HepG2 (cell line): ENCODE data around the gene BLOC1S4. TPM values are rescaled to one million over a fixed set of nuclear protein-coding genes. Genes with fewer than 3 reads are reported as not detected.

Experiments used
- AHDC1 ChIP-seq: sonication (generic); formaldehyde crosslinking; IDR thresholded peaks from 2 replicates; pipeline ENCODE4 v1.5.1; 2020; ENCODE audit warnings: mild to moderate bottlenecking, missing genetic modification reagents, borderline replicate concordance
- CHCHD3 ChIP-seq: sonication (generic); formaldehyde crosslinking; IDR thresholded peaks from 2 replicates; pipeline ENCODE4 v1.8.0; 2022; ENCODE audit warnings: mild to moderate bottlenecking, missing genetic modification reagents, moderate library complexity
- GFI1 ChIP-seq: sonication (generic); formaldehyde crosslinking; IDR thresholded peaks from 2 replicates; pipeline ENCODE4 v1.5.0; 2020; ENCODE audit warnings: missing genetic modification reagents, mild to moderate bottlenecking, borderline replicate concordance
- JDP2 ChIP-seq: sonication (generic); formaldehyde crosslinking; IDR thresholded peaks from 2 replicates; pipeline ENCODE4 v1.8.1; 2022; ENCODE audit warnings: missing genetic modification reagents, borderline replicate concordance
- MTA3 ChIP-seq: sonication (generic); formaldehyde crosslinking; IDR thresholded peaks from 2 replicates; pipeline ENCODE4 v1.4.0; 2020; ENCODE audit warnings: missing genetic modification reagents
- MYC ChIP-seq: sonication (generic); formaldehyde crosslinking; IDR thresholded peaks from 2 replicates; pipeline ENCODE4 v1.9.0; 2021; ENCODE audit warnings: missing genetic modification reagents, borderline replicate concordance
- NBN ChIP-seq: fragments of 450-650 bp; conservative IDR thresholded peaks from 2 replicates; pipeline ENCODE4 v1.6.1; 2017
- NR1H2 ChIP-seq: sonication (generic); formaldehyde crosslinking; IDR thresholded peaks from 2 replicates; pipeline ENCODE4 v1.8.1; 2022; ENCODE audit warnings: low read depth, missing genetic modification reagents, borderline replicate concordance
- PHF21A ChIP-seq: sonication (generic); formaldehyde crosslinking; IDR thresholded peaks from 2 replicates; pipeline ENCODE4 v1.5.0; 2020; ENCODE audit warnings: mild to moderate bottlenecking, missing genetic modification reagents
- POGZ ChIP-seq: sonication (generic); formaldehyde crosslinking; IDR thresholded peaks from 2 replicates; pipeline ENCODE4 v1.4.0; 2020; ENCODE audit warnings: mild to moderate bottlenecking, missing genetic modification reagents
- ZBTB44 ChIP-seq: sonication (generic); formaldehyde crosslinking; IDR thresholded peaks from 2 replicates; pipeline ENCODE4 v1.4.0; 2020; ENCODE audit warnings: missing genetic modification reagents
- ZFAT ChIP-seq: sonication (generic); formaldehyde crosslinking; conservative IDR thresholded peaks from 2 replicates; pipeline ENCODE4 v1.8.1; 2023; ENCODE audit warnings: missing genetic modification reagents, inconsistent platforms
- ZMYM3 ChIP-seq: sonication (generic); formaldehyde crosslinking; IDR thresholded peaks from 2 replicates; pipeline ENCODE4 v1.5.1; 2020; ENCODE audit warnings: mild to moderate bottlenecking, missing genetic modification reagents
- ZNF546 ChIP-seq: sonication (generic); formaldehyde crosslinking; conservative IDR thresholded peaks from 2 replicates; pipeline ENCODE4 v1.8.1; 2023; ENCODE audit warnings: mild to moderate bottlenecking, missing genetic modification reagents
- ZNF644 ChIP-seq: IDR thresholded peaks from 2 replicates; pipeline ENCODE4 v1.6.1; 2016; ENCODE audit warnings: low read depth
- ZNF652 ChIP-seq: IDR thresholded peaks from 2 replicates; pipeline ENCODE4 v1.6.1; 2016; ENCODE audit warnings: low read depth, borderline replicate concordance
- ZNF670 ChIP-seq: sonication (generic); formaldehyde crosslinking; IDR thresholded peaks from 2 replicates; pipeline ENCODE4 v1.8.0; 2022; ENCODE audit warnings: mild to moderate bottlenecking, missing genetic modification reagents, borderline replicate concordance
- ZNF772 ChIP-seq: sonication (generic); formaldehyde crosslinking; IDR thresholded peaks from 2 replicates; pipeline ENCODE4 v1.5.0; 2020; ENCODE audit warnings: mild to moderate bottlenecking, missing genetic modification reagents
- polyA plus RNA-seq, 8 experiments: library from polyadenylated mRNA; depleted of rRNA in 3 of 8; stranded (reverse) in 7 of 8; unstranded in 1 of 8; fragments of >200 nt; fragmentation: Illumina TruSeq in 4 of 8; extraction: Trizol in 4 of 8; gene quantifications; 2 replicates each; pipeline versions ENCODE4 v1.2.1 to v1.2.3, GENCODE V29; 2011 to 2016; ENCODE audit warnings: low read depth in 4 of 8, missing spikeins in 1 of 8, mixed read lengths in 1 of 8; ENCODE audit not compliant: insufficient read depth in 1 of 8
- total RNA-seq, 5 experiments: library from RNA; depleted of rRNA; stranded (reverse); fragments of >200 nt; fragmentation: Illumina TruSeq; extraction: Trizol; gene quantifications; 2 replicates each; pipeline ENCODE4 v1.2.3, GENCODE V29; 2016; ENCODE audit warnings: low read depth in 1 of 5
- TF ChIP-seq, protein P1 (sequence below): sonication (generic); formaldehyde crosslinking; IDR thresholded peaks from 2 replicates; pipeline ENCODE4 v1.4.0; 2020; ENCODE audit warnings: missing genetic modification reagents, borderline replicate concordance

BLOC1S4 gene
- total and polyA plus RNA-seq, 2 of the 13 experiments (the other 11 are each of a cell fraction or from before 2014, with no cell fraction given) = 15.5 to 20.9 TPM

DNA sequence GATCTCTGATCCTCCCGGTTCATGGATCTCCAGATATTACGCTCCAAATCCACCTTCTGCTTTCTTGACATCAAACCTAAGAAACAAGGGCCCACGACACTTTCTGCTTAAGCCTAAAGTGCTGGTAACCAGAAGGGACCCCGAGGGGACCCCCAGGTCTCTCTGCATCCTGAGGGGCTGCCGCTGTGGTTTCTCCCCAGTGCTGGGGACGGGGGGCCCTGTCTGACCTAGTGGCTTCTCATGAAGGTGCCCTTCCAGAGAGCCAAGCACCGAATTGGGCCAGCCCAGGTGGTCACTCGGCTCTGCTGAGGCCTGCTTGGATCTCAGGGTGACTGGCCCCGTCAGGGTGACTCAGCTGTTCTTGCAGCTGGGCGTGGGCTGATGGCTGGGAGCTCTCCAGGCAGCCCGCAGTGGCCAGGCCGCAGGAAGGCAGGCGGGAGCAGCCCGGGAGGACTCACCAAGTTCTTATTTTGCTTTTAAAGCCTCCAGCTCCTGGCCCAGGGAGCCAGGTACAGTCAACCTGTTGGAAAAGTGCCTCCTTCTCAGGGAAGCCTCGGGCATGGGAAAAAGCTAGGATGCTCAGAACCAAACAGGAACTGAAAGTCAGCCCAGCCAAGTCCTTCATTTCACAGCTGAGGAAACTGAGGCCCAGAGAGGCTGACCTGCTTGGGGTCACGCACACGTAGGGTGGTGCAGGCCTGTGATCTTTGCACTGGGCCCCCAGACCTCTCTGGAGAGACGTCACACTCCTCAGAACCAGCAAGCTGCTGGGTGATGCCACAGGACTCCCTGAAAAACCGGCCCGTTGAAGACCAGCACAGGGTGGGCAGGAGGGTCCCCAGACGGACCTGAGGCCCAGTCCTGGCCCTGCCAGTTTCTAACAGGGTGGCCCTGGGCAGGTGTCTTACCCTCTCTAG lies 16.7 kb downstream of the BLOC1S4 start (continued):
- TF ChIP-seq, protein P1, sequence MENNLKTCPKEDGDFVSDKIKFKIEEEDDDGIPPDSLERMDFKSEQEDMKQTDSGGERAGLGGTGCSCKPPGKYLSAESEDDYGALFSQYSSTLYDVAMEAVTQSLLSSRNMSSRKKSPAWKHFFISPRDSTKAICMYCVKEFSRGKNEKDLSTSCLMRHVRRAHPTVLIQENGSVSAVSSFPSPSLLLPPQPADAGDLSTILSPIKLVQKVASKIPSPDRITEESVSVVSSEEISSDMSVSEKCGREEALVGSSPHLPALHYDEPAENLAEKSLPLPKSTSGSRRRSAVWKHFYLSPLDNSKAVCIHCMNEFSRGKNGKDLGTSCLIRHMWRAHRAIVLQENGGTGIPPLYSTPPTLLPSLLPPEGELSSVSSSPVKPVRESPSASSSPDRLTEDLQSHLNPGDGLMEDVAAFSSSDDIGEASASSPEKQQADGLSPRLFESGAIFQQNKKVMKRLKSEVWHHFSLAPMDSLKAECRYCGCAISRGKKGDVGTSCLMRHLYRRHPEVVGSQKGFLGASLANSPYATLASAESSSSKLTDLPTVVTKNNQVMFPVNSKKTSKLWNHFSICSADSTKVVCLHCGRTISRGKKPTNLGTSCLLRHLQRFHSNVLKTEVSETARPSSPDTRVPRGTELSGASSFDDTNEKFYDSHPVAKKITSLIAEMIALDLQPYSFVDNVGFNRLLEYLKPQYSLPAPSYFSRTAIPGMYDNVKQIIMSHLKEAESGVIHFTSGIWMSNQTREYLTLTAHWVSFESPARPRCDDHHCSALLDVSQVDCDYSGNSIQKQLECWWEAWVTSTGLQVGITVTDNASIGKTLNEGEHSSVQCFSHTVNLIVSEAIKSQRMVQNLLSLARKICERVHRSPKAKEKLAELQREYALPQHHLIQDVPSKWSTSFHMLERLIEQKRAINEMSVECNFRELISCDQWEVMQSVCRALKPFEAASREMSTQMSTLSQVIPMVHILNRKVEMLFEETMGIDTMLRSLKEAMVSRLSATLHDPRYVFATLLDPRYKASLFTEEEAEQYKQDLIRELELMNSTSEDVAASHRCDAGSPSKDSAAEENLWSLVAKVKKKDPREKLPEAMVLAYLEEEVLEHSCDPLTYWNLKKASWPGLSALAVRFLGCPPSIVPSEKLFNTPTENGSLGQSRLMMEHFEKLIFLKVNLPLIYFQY (CRISPR knock-in tag) = peak; percentile 84; the same call in 1 of the 2 replicates
- TF ChIP-seq POGZ (CRISPR knock-in tag) = no peak
- no peak for TF ChIP-seq ZNF772 (CRISPR knock-in tag)
- no peak for TF ChIP-seq AHDC1
- TF ChIP-seq MYC (CRISPR knock-in tag) = peak; percentile 75; the same call in 1 of the 2 replicates
- peak; percentile 51; the same call in 1 of the 2 replicates for TF ChIP-seq ZMYM3
- TF ChIP-seq NBN = no peak
- no peak for TF ChIP-seq NR1H2 (CRISPR knock-in tag)
- no peak for TF ChIP-seq MTA3
- TF ChIP-seq ZFAT (CRISPR knock-in tag) = no peak
- no peak for TF ChIP-seq ZNF644 (CRISPR knock-in tag)
- no peak for TF ChIP-seq ZNF652
- TF ChIP-seq ZBTB44 (CRISPR knock-in tag) = no peak
- no peak for TF ChIP-seq CHCHD3 (CRISPR knock-in tag)
- TF ChIP-seq ZNF670 = no peak
- no peak; the same call in 1 of the 2 replicates for TF ChIP-seq GFI1
- no peak for TF ChIP-seq JDP2
- no peak for TF ChIP-seq ZNF546
- TF ChIP-seq PHF21A (CRISPR knock-in tag) = no peak
